Panc1 (cell line): ENCODE data around the gene MAPK7.

Source experiments
- CTCF ChIP-seq: fragments of 450-650 bp; IDR thresholded peaks from 2 replicates; pipeline ENCODE4 v1.5.1; 2017; ENCODE audit warnings: mild to moderate bottlenecking
- SIN3A ChIP-seq: IDR thresholded peaks from 2 replicates; pipeline ENCODE4 v1.6.1; 2012; ENCODE audit warnings: low read depth, mild to moderate bottlenecking, low read length, moderate library complexity, borderline replicate concordance; ENCODE audit not compliant: insufficient read depth

GRCh38 chr17:19397556-19398041, 19.3 kb downstream of the MAPK7 start:
- no peak for TF ChIP-seq CTCF
- no peak for TF ChIP-seq SIN3A
